Measurements from ENCODE around the gene AHRR.

DNA sequence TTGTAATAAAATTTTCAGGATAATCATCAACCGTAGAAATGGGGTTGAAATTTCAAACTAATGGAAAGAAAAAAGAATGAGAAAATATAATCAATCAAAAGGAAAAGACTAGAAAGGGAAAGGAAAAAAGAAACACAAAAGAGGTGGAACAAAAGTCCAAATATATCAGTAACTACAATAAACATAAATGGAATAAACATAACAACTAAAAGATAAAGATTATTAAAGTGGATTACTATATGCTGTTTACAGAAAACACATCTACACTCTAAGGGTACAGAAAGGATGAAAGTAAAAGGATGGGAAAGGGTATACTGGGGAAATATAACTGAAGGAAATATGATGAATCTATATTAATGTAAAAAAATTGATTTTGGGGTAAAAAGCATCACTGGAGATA, 43.0 kb downstream of the AHRR start:
- TF ChIP-seq, protein P1, sequence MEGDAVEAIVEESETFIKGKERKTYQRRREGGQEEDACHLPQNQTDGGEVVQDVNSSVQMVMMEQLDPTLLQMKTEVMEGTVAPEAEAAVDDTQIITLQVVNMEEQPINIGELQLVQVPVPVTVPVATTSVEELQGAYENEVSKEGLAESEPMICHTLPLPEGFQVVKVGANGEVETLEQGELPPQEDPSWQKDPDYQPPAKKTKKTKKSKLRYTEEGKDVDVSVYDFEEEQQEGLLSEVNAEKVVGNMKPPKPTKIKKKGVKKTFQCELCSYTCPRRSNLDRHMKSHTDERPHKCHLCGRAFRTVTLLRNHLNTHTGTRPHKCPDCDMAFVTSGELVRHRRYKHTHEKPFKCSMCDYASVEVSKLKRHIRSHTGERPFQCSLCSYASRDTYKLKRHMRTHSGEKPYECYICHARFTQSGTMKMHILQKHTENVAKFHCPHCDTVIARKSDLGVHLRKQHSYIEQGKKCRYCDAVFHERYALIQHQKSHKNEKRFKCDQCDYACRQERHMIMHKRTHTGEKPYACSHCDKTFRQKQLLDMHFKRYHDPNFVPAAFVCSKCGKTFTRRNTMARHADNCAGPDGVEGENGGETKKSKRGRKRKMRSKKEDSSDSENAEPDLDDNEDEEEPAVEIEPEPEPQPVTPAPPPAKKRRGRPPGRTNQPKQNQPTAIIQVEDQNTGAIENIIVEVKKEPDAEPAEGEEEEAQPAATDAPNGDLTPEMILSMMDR (IDR thresholded peaks at IDR 0.05), result no peak
- TF ChIP-seq POLR2A (IDR thresholded peaks at IDR 0.05; ENCODE audit: low read length) (no peak), EP300 (IDR thresholded peaks at IDR 0.05) (no peak), CHD4 (IDR thresholded peaks at IDR 0.05; ENCODE audit: borderline replicate concordance) (no peak), TFCP2L1 (CRISPR knock-in tag; IDR thresholded peaks at IDR 0.05) (no peak), CBX2 (IDR thresholded peaks at IDR 0.05; ENCODE audit: borderline replicate concordance, low read depth) (no peak), RFX5 (IDR thresholded peaks at IDR 0.05) (no peak), HOXB13 (CRISPR knock-in tag; IDR thresholded peaks at IDR 0.05; ENCODE audit: low read depth) (no peak)
- TF ChIP-seq, protein P2, sequence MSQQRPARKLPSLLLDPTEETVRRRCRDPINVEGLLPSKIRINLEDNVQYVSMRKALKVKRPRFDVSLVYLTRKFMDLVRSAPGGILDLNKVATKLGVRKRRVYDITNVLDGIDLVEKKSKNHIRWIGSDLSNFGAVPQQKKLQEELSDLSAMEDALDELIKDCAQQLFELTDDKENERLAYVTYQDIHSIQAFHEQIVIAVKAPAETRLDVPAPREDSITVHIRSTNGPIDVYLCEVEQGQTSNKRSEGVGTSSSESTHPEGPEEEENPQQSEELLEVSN (IDR thresholded peaks at IDR 0.05; ENCODE audit: borderline replicate concordance, low read depth), result no peak
- TF ChIP-seq, protein P3, sequence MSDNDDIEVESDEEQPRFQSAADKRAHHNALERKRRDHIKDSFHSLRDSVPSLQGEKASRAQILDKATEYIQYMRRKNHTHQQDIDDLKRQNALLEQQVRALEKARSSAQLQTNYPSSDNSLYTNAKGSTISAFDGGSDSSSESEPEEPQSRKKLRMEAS (IDR thresholded peaks at IDR 0.05), result no peak
- TF ChIP-seq, protein P4, sequence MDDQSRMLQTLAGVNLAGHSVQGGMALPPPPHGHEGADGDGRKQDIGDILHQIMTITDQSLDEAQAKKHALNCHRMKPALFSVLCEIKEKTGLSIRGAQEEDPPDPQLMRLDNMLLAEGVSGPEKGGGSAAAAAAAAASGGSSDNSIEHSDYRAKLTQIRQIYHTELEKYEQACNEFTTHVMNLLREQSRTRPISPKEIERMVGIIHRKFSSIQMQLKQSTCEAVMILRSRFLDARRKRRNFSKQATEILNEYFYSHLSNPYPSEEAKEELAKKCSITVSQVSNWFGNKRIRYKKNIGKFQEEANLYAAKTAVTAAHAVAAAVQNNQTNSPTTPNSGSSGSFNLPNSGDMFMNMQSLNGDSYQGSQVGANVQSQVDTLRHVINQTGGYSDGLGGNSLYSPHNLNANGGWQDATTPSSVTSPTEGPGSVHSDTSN (IDR thresholded peaks at IDR 0.05), result no peak
- TF ChIP-seq, protein P5, sequence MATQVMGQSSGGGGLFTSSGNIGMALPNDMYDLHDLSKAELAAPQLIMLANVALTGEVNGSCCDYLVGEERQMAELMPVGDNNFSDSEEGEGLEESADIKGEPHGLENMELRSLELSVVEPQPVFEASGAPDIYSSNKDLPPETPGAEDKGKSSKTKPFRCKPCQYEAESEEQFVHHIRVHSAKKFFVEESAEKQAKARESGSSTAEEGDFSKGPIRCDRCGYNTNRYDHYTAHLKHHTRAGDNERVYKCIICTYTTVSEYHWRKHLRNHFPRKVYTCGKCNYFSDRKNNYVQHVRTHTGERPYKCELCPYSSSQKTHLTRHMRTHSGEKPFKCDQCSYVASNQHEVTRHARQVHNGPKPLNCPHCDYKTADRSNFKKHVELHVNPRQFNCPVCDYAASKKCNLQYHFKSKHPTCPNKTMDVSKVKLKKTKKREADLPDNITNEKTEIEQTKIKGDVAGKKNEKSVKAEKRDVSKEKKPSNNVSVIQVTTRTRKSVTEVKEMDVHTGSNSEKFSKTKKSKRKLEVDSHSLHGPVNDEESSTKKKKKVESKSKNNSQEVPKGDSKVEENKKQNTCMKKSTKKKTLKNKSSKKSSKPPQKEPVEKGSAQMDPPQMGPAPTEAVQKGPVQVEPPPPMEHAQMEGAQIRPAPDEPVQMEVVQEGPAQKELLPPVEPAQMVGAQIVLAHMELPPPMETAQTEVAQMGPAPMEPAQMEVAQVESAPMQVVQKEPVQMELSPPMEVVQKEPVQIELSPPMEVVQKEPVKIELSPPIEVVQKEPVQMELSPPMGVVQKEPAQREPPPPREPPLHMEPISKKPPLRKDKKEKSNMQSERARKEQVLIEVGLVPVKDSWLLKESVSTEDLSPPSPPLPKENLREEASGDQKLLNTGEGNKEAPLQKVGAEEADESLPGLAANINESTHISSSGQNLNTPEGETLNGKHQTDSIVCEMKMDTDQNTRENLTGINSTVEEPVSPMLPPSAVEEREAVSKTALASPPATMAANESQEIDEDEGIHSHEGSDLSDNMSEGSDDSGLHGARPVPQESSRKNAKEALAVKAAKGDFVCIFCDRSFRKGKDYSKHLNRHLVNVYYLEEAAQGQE (IDR thresholded peaks at IDR 0.05), result no peak
- TF ChIP-seq, protein P6, sequence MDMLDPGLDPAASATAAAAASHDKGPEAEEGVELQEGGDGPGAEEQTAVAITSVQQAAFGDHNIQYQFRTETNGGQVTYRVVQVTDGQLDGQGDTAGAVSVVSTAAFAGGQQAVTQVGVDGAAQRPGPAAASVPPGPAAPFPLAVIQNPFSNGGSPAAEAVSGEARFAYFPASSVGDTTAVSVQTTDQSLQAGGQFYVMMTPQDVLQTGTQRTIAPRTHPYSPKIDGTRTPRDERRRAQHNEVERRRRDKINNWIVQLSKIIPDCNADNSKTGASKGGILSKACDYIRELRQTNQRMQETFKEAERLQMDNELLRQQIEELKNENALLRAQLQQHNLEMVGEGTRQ (IDR thresholded peaks at IDR 0.05), result no peak
